Stimulated activated effector memory CD8-positive, alpha-beta T cell treated with anti-CD3 and anti-CD28 coated beads, Interleukin-12 subunit alpha, Interleukin-12 subunit beta, amount 100 ng/mL, for 72 hours (primary cell): ENCODE data around the gene ETV6.

Experiments
- ATAC-seq: fragments of 150-1000 bp; cut with Tn5 transposase; 2 replicates; pipeline ENCODE4 v1.10.0; 2021
- DNase-seq, 2 donors: peaks; one replicate each; pipeline ENCODE4 v3.0.0; 2021 to 2022; ENCODE audit warnings: low spot score in 2 of 2
- H3K27ac Mint-ChIP-seq: one replicate; pipeline ENCODE4 v1.8.0; 2022; ENCODE audit warnings: mild to moderate bottlenecking, mixed read lengths
- H3K36me3 Mint-ChIP-seq: one replicate; pipeline ENCODE4 v1.8.0; 2022; ENCODE audit warnings: mild to moderate bottlenecking, mixed read lengths
- H3K4me1 Mint-ChIP-seq: one replicate; pipeline ENCODE4 v1.8.0; 2022; ENCODE audit warnings: mixed read lengths
- H3K4me3 Mint-ChIP-seq: one replicate; pipeline ENCODE4 v1.8.0; 2022; ENCODE audit warnings: mild to moderate bottlenecking, mixed read lengths
- H3K9me3 Mint-ChIP-seq: one replicate; pipeline ENCODE4 v1.8.0; 2022; ENCODE audit warnings: mixed read lengths

ETV6 gene

DNA sequence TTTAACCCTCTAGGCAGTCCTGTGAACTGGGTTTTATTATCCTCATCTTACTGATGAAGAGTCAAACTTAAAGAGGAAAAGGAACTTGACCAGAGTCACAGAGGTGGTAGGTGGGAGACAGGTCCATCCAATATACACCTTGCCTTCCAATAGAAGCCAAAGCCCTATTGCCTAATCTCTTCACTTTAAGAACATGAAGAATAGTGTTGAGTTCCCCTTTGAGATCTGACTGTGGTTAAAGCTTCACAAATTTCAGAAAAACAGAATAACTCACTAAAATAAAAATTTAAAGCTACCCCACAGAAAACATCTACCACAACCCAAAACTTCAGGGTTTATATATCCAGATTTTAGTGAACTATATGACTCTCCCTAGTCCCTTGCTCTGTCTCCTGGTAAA is 115.4 kb downstream of the ETV6 start:
- DNase-seq: no peak
- Mint-ChIP-seq H3K4me3 (no peak overlapping the region), H3K9me3 (no peaks in the 10 kb centered on the region), H3K27ac (peak overlapping the region; percentile 77), H3K4me1 (peaks cover 82% of the 10 kb centered on the region), H3K36me3 (peaks cover 63% of the 10 kb centered on the region)
- no peak for ATAC-seq

DNA sequence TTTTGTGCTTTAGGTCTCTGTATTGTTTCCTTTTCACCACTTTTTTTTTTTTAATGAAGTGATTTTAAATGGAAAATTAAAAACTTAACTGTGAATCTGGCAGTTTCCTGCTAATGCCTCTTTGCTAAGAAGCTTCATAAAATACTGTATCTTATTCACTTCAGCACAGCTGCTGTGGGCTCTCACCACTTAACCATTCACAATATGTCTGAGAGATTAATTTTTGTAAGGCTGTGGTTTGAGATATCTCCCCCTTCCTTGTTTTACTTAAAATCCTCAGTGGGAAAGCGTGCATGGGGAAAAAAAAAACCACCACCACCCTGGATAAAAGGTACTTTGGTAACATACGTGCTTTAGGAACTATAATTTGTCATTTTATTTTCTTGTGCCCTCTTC is 115.9 kb downstream of the ETV6 start:
- Mint-ChIP-seq H3K4me1 (peaks cover 82% of the 10 kb centered on the region), H3K27ac (peak overlapping the region; percentile 77), H3K9me3 (no peaks in the 10 kb centered on the region), H3K36me3 (peaks cover 64% of the 10 kb centered on the region), H3K4me3 (peak overlapping the region; percentile 58)
- peak; percentile 61 for ATAC-seq
- DNase-seq: no peak

DNA sequence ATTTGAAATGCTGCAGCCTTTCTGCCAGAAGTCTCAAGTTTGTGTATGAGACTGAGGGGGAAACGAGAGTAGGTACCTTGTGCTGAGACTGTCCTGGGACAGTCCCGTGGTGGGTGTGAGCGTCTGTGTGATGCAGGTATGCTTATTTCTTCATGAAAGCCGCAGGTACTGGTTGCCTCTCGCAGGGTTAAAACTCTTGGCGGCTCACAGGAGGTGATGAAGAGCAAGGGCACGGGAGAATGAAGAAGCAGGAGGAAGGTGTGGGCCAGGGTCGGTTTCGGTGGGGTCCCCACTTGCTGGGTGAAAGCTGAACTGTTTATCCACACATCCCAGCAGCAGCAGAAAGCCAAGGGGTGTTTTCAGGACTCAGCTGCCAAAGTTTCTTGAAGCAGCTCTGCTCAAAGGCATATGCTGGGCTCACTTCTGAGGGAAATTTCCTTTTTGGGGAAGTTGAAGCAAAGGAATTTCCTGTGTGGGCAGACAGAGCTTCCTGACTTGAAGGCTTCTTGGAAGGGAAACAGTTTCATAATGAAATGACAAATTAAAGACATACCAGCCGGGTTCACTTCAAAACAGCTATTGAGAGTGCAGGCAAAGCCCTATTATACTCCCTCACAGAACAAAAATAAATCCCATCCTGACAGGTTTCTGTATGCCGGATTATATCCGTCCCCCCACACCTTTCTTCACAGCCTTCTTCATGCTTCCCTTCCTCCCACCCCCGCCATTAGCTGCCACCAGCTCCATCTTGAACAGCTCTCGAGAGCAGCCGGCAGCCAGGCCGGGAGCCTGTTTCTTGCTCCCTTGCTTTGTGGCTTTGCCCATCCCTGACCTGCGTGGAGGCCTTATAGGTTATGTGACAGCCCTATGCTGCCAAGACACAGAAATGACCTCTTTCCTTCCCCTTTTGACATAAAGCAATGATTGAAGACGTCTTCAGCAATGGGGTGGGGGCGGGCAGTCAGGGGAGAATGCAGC is 116.6 kb downstream of the ETV6 start:
- DNase-seq (peak in 1 of 2 donors; percentile 66), ATAC-seq (peak; percentile 91)
- H3K27ac Mint-ChIP-seq: peak overlapping the region; percentile 77
- peaks cover 83% of the 10 kb centered on the region for H3K4me1 Mint-ChIP-seq
- H3K9me3 Mint-ChIP-seq: no peaks in the 10 kb centered on the region
- peak overlapping the region; percentile 58 for H3K4me3 Mint-ChIP-seq
- H3K36me3 Mint-ChIP-seq: peaks cover 63% of the 10 kb centered on the region

DNA sequence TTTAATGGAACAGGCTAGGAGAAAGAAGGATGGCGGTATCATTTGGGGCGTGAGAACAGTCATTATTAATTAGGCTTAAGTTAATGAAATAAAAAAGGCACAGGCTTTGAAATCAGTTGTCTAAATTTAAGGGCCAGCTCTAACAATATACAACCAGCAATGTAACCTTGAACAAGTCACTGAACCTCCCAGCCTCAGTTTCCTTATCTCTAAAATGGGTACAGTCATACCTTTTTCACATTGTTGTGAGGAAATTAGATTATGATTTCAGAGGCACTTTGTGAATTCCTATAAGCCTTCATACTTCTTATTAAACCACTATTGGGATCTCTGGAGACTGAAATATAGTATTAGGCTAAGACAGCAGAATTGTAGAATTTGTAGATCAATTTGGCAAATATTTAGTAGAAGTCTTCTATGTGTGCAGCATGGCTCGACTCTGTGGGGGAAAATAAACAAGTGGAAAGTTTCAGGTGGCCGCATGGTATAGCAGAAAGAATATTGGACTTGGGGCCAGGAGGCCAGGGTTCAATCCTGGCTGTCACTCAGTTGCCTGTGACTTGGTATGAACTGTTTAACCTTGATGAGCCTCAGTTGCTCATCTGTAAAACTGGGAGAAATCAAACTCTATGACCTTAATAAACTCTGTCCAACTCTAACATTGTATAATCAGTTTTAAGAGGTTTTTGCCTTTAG is 117.7 kb downstream of the ETV6 start:
- ATAC-seq: no peak
- Mint-ChIP-seq H3K4me1 (peaks cover 85% of the 10 kb centered on the region), H3K4me3 (peak overlapping the region; percentile 58), H3K36me3 (peaks cover 58% of the 10 kb centered on the region), H3K27ac (peak overlapping the region; percentile 77), H3K9me3 (no peaks in the 10 kb centered on the region)
- DNase-seq: no peak

DNA sequence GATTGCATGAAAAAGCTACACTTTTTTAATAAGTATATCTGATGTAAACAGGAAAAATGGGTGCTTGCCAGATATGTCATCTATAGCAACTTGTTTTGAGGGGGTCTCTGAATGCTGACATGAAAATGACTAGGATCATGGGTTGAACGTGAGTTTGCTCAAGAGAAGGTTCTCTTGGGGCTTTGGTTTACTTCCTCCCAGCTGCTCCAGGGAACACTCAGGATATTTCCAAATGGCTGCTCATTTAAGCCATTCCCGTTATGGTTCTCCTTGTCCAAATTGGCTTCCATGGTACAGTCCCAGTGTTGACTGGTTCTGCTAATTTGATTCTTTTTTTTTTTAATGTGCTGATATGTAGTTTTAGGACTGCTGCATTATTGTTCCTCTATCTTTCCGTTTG is 118.3 kb downstream of the ETV6 start:
- H3K9me3 Mint-ChIP-seq: no peaks in the 10 kb centered on the region
- peak overlapping the region; percentile 60 for H3K27ac Mint-ChIP-seq
- H3K4me1 Mint-ChIP-seq: peaks cover 79% of the 10 kb centered on the region
- H3K4me3 Mint-ChIP-seq: no peak overlapping the region
- no peak for DNase-seq
- ATAC-seq: no peak
- peaks cover 64% of the 10 kb centered on the region for H3K36me3 Mint-ChIP-seq

DNA sequence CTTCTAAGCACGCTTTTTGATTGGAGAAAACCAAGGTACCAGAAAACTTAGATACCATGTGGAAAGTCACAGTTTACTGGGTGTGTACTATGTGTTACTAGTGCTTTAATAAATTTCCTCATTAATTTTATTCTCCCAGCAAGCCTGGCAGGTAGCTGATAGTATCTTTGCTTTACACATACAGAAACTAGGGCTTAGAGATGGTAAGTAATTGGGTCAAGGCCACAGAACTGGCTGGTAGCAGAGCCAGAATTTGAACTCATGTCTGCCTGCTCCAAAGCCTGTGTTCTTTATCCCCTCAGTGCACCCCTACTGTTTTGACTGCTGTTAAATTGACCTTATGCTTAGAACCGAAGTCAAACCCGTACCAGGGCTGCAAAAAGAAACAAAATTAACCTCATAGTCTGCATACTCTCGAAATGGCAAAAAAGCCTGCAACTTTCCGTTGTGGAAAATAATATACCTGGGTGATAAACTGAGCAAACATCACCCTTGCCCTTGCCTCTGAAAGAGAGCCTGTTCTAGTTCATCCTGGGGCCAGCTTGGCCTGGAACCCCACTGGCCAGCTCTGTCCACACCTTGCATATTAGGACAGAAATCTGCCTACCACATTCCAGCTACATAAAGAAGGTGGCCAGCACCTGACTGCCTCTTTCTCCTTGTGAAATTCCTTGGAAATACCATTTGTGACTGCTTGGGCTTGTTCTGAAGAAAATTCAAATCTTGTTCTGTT is 118.9 kb downstream of the ETV6 start:
- H3K36me3 Mint-ChIP-seq: peaks cover 69% of the 10 kb centered on the region
- H3K27ac Mint-ChIP-seq: peak overlapping the region; percentile 60
- H3K4me1 Mint-ChIP-seq: peaks cover 73% of the 10 kb centered on the region
- ATAC-seq (no peak), DNase-seq (no peak)
- H3K9me3 Mint-ChIP-seq: no peaks in the 10 kb centered on the region
- no peak overlapping the region for H3K4me3 Mint-ChIP-seq

DNA sequence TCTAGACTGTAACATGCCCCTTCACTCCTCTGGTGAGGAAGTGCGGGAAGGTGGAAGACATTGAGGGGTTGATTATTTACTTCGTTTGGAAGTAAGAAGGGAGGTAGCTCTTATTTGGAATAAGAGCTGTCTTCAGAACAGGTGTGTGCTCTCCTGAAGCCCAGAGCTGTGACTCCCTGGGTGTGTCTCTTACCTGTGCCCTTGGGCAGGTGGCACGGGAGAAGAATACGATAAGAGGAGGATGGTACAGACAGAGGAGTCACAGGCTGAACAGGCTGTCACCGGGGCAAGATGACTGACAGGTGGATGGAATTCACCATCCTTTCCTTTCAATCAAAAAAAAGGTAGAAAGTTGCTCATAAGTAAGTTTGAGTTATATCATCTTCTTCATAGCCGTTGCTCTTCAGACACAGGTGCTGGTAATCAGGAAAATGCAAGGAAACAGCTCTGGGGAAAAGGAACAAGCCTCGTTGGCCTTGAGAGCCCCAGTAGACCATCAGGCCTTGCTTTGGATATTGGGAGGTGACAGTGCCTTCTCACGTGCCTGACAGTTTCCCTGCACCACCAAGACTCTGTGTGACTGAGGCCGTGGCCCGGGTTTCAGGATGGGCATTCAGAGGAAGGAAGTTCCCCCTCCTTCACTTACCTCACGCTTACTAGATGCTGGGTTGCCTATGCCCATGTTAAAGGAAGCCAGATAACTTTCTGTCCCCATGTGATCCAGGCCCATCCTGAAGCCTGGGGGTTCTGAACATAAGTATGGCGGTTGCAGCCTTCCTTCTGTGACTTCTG is 120.4 kb downstream of the ETV6 start:
- Mint-ChIP-seq H3K36me3 (peaks cover 76% of the 10 kb centered on the region), H3K4me1 (peaks cover 75% of the 10 kb centered on the region), H3K9me3 (no peaks in the 10 kb centered on the region), H3K4me3 (no peak overlapping the region), H3K27ac (peak overlapping the region; percentile 38)
- DNase-seq: no peak
- no peak for ATAC-seq

DNA sequence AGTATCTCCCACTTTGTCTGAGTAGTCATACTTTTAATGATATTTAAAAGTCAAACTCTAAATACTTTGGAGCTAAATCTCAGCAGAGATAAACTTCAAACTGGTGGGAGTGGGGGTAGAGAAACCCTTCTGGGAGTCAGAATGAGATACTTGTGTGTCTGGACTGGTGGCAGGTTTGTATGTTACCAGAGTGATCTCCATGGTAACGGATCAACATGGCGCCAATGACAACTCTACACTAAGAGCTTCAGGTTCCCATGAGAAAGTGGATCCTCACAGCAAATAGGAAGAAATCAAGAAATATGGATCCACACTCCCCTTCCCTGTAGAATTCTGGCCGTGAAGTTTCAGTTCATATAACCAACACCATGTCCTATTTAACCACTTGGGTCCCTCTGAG is 121.9 kb downstream of the ETV6 start:
- Mint-ChIP-seq H3K9me3 (no peaks in the 10 kb centered on the region), H3K4me3 (no peak overlapping the region), H3K27ac (peak overlapping the region; percentile 89), H3K4me1 (peaks cover 61% of the 10 kb centered on the region), H3K36me3 (peaks cover 79% of the 10 kb centered on the region)
- no peak for DNase-seq
- peak; percentile 69 for ATAC-seq

DNA sequence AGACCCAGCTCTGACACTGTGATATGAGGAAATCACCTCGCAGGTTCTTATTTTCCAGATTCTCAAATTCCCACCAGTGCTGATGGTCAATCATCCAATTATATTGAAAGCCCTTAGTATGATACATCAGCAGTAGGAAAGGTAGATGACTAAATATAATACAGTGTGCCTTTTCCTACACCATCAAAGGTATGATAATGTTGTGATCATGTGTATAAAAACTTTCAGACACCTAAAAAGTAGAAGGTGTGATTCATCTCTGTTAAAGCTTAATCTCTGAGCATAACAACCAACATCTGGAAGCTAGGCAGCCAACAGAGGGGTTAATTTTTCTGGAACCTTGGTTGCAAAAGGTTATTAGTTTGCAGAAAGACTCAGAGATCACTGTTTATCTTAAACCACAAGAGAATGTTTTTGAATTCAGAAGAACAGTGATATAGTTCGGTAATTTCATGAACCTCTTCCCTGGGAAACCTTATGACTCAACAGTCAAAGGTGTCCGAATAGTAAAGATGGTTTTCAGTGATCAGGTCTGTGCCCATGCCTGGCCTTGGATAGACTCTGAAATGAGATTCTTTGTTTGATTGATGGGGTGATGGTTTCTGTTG is 122.5 kb downstream of the ETV6 start:
- Mint-ChIP-seq H3K9me3 (no peaks in the 10 kb centered on the region), H3K4me3 (no peak overlapping the region), H3K36me3 (peaks cover 76% of the 10 kb centered on the region), H3K4me1 (peaks cover 55% of the 10 kb centered on the region), H3K27ac (peak overlapping the region; percentile 89)
- no peak for DNase-seq
- ATAC-seq: peak; percentile 81

DNA sequence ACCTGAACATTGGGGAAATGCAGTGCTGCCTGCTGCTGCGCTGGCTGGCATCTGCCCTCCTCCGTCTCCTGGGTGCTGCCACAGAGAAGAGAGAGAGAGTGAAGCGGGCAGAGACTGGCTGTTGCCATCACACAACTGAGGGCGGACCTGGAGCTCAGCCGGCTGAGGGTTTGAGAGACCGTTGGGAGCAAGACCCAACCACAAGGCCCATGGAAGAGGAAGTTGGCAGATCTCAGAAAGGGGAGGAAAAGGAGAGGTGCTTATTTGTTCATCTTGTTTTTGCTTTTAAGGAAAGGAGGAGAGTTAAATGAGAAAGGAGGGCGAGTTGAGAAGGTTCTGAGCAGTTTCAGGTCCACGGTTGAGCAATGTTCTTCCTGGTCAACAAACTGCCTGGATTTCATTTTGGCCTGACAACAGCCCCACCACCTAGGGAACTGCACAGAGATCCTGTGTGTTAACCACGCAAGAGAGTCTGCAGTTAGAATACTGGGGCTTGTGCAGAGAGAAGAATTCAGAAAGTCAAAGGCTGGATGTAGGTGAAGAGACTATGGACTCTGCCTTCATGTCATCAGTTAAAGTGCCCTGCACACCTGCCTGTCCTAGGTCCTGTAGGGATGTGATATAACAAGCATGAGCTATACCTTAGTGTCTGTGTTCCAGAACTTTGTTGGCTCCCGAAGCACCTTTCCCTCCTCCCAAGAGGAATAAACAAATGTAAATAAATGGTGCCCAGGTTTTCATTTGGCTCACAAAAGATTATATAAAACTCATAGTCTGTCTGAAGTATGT is 124.6 kb downstream of the ETV6 start:
- H3K36me3 Mint-ChIP-seq: peaks cover 75% of the 10 kb centered on the region
- H3K4me3 Mint-ChIP-seq: no peak overlapping the region
- peaks cover 53% of the 10 kb centered on the region for H3K4me1 Mint-ChIP-seq
- DNase-seq (no peak), ATAC-seq (no peak)
- H3K9me3 Mint-ChIP-seq: no peaks in the 10 kb centered on the region
- peak overlapping the region; percentile 66 for H3K27ac Mint-ChIP-seq

DNA sequence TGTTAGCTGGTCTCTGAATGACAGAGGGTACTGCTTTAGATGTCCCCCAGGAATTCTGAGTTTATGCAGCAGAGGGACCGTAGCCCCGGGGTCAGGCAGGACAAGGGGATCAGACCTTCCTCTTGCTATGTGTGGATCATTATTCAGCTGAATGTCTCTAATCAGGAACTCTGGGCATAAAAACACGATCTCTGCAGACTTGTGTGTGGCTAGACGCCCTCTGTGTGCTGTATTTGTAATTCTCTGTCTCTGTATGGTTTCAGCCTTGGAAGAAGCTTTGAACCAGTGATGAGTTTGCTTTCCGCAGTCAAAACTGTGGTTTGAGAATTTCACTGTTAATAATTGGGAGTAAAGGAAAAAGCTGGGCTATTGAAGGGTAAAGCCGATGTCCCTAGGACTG is 125.3 kb downstream of the ETV6 start:
- no peak for DNase-seq
- no peak for ATAC-seq
- H3K36me3 Mint-ChIP-seq: peaks cover 67% of the 10 kb centered on the region
- H3K4me3 Mint-ChIP-seq: no peak overlapping the region
- H3K4me1 Mint-ChIP-seq: peaks cover 50% of the 10 kb centered on the region
- no peaks in the 10 kb centered on the region for H3K9me3 Mint-ChIP-seq
- H3K27ac Mint-ChIP-seq: peak overlapping the region; percentile 66

DNA sequence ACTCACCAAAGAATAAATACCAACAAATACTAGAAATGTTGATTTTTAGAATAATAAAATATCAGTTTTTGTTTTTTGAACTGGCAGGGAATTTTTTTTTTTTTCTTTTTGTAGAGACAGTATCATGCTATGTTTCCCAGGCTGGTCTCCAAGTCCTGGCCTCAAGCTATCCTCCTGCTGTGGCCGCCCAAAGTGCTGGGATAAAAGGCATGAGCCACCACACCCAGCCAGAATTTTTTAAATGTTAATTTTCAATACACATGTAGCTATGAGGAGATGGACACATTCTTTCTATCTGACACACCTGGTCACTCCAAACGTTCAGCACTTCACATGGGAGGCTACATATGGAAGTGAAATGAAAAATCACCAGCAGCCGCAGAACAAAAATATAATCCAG is 126.8 kb downstream of the ETV6 start:
- Mint-ChIP-seq H3K4me3 (no peak overlapping the region), H3K9me3 (no peaks in the 10 kb centered on the region), H3K27ac (no peak overlapping the region), H3K4me1 (peaks cover 40% of the 10 kb centered on the region), H3K36me3 (peaks cover 59% of the 10 kb centered on the region)
- no peak for ATAC-seq
- DNase-seq: no peak

DNA sequence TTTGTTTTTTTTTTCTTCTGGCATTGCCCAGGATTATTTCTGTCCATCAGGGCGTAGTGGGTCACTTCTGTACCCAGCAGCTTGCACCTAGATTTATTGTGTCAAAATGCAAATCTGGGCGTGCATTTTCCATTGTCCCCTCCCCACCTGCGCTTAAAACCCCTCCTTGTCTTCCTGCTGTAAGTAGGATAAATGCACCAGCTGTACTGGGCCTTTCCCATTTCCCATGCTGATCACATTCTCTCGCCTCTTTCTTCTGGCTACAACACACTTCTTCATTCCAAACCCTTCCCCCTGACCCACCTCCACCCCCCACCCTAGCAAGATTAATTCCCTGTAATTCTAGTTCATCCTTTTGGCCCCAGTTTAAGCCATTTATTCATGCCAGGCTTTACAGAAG is 128.0 kb downstream of the ETV6 start:
- DNase-seq (no peak), ATAC-seq (no peak)
- H3K4me1 Mint-ChIP-seq: peaks cover 35% of the 10 kb centered on the region
- H3K9me3 Mint-ChIP-seq: no peaks in the 10 kb centered on the region
- H3K4me3 Mint-ChIP-seq: no peak overlapping the region
- peaks cover 54% of the 10 kb centered on the region for H3K36me3 Mint-ChIP-seq
- H3K27ac Mint-ChIP-seq: peak overlapping the region; percentile 20

DNA sequence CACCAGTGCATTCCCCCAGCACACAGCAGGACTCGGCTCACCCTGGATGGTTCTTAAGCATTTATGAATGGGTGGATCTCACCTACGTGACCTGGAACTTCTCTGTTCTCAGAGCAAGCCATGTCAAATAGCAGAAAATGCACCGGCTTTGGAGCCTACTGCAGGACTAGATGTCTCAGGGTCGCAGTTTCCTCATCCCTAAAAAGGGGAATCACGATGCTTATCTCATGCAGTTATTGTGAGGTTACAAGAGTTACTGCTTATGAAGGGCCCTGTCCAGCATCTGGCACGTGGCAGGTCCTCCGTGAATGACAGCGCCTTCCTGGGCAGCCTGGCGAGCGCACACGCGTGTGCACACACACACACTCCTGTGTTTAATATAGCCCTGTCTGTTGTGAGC is 128.5 kb downstream of the ETV6 start:
- Mint-ChIP-seq H3K36me3 (peaks cover 49% of the 10 kb centered on the region), H3K4me3 (no peak overlapping the region), H3K4me1 (peaks cover 40% of the 10 kb centered on the region), H3K27ac (no peak overlapping the region), H3K9me3 (no peaks in the 10 kb centered on the region)
- no peak for DNase-seq
- ATAC-seq: no peak
